GM19468 (cell line): ENCODE results near the gene IRX3.
"Not testable (repeated sequence)": the region's sequence is repeated elsewhere in the genome, so short reads cannot be mapped to it uniquely, and the experiment has no call there.

Experiments
- ATAC-seq: cut with Tn5 transposase; IDR thresholded peaks from one replicate; pipeline ENCODE4 v1.9.1; 2021; ENCODE audit warnings: mild to moderate bottlenecking, moderate library complexity, moderate number of reproducible peaks; ENCODE audit not compliant: unreplicated experiment; ENCODE audit errors: extremely low read depth

IRX3 gene

GRCh38 chr16:54280751-54281150 is 5.8 kb downstream of the IRX3 start:
- ATAC-seq = no peak

- ATAC-seq = no peak
Observed at GRCh38 chr16:54277845-54278703, 8.5 kb downstream of the IRX3 start.

GRCh38 chr16:54275956-54276355 is 10.6 kb downstream of the IRX3 start:
- ATAC-seq = no peak

GRCh38 chr16:54273566-54273965 is 13.0 kb downstream of the IRX3 start:
- no peak for ATAC-seq

DNA sequence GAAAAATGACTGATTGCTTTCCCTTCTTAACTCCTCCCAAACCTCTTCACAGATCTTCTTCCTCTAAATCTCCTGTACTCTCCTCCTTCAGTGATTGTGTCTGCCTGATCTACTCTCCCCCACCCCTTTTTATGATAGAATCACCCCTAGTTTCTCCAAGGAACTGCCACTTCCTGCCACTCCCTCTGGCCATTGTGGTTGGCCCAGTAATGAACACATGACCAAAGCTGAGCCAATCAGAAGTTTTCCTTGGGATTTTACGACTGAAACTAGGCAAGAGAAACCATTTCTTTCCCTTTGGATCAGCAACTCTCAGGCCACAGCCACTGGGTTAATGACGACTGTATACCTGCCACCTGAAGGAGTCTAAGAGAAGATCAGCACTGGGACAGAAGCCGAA is 15.9 kb downstream of the IRX3 start:
- no peak for ATAC-seq

DNA sequence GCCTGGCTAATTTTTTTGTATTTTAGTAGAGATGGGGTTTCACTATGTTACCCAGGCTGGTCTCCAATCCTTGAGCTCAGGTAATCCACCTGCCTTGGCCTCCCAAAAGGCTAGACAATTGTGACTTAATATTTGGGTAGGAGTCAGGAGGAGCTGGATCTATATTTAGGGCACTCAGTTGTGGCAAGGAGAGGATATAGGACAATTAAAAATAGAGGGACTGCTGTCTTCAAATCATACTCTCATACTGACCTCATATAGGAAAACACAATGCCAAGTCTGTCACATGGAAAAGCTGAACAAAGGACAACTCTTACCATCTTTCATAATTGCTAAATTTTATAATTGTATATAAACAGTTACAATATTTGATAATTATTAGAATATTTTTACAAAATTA is 17.1 kb downstream of the IRX3 start:
- ATAC-seq = no peak

- ATAC-seq = no peak
Observed at GRCh38 chr16:54268766-54269165, 17.8 kb downstream of the IRX3 start.

- ATAC-seq = no peak
Observed at GRCh38 chr16:54268340-54268739, 18.2 kb downstream of the IRX3 start.

GRCh38 chr16:54266363-54266955 is 20.1 kb downstream of the IRX3 start:
- no peak for ATAC-seq

DNA sequence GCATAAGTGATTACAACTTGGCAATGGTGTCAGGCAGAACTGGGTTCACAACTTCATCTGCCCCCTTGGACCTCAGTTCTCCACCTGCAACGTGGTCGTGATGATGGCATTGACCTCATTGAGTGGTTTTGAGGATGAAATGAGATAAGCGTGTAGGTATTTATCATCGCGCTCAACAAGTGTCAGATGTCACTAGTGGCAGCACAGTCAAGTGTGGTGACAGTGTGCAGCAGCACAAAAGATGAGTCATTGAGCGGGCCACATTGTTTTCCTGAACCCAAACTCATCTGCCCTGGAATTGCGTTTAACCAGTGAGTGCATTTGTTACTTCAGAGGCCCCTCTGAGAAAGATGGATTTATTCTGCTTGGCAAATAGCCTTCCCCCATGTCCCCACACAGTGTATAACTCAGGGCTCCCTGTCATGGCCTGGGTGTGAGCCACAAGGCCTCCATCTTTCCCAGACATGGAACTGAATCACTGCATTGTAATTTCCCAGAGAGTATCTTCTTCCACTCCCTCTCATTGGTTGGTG is 20.9 kb downstream of the IRX3 start:
- ATAC-seq = no peak

DNA sequence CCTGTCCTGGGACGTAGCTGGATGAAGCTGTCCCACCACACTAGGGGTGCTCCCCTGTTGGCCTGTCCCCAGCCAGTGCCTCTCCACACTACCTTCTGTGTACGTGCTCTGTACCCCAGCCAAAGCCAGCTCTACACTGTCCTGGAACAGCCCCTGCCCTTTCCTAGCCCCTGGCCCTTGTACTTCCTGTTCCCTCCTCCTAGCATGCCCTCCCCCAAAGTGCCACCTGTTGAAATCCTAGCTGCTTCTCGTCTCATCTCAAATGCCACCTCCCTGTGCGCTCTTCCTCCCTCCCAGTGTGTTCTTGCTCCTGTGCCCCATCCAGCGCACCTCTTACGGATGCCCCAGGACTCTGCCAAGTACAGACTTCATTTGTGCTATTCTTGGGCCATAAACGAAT is 33.5 kb downstream of the IRX3 start:
- no peak for ATAC-seq

DNA sequence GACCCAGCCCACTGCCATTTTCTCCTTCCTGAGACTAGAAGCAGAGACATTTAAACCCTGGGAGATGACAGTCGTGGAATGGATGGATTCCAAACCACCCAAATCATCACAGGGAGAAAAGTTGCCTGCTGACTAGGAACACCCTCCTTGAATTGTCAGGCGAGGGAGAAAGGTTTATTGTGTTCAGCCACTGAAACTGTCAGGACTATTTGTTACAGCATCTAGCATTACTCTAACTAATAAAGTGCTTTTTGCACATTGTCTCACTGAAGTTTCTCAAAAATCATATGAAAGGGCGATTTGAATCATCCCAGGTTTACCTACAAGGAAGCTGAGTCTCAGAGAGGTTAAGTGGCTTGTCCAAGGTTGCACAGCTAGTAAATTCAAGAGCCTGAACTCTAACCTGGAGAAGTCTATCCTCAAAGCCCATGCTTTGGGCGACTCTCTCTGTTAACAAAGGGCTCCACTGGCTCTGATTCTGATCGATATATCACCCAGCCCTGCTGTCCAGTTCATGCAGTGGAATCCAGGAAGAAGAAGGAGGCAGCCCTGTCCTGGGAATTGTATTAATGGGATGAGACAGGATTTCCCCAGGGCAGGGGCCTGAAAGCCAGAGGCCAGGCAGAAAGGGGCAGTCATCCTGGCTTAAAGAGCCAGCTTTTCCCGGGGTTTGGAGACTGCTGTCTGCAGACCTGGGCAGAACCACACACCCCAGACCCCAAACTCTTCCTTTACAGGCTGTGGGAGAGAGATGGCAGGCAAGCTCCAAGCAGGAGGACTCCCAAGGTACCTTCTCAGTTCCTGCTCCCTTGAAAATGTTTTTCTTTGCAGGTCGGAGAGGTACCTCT is 37.5 kb downstream of the IRX3 start:
- ATAC-seq = no peak

DNA sequence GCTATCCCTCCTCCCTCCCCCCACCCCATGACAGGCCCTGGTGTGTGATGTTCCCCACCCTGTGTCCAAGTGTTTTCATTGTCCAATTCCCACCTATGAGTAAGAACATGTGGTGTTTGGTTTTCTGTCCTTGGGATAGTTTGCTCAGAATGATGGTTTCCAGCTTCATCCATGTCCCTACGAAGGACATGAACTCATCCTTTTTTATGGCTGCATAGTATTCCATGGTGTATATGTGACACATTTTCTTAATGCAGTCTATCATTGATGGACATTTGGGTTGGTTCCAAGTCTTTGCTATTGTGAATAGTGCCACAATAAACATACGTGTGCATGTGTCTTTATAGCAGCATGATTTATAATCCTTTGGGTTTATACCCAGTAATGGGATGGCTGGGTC is 38.9 kb downstream of the IRX3 start:
- ATAC-seq = not testable (repeated sequence)

- no peak for ATAC-seq
Observed at GRCh38 chr16:54246454-54246821, 40.1 kb downstream of the IRX3 start.

DNA sequence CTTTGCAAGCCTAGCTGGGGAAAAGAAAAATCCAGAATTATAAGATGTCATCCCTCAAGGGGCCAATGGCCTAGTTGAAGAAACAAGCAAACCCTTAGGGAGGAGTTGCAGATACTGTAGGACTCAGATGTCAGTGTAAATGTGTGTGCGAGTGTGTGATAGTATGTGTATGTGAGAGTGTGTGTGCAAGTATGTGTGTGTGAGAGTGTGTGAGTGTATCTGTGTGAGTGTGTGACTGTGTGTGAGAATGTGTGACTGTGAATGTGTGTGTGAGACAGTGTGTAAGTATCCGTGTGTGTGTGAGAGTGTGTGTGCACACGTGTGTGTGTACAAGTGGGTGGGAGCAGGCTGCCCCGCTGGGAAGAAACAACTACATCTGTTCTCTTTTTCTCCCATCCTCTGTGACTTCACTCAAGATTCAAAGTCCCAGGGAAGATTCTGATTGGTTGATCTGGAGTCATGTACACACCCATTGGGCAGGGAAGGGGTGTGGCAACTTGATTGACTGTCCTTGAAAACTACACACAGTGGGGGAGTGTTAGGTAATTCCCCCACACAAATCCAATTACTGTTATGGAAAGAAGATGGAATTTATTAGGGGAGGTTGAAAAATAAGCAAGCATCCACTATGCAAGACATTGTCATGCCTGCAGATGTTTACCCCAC is 40.7 kb downstream of the IRX3 start:
- ATAC-seq = no peak

GRCh38 chr16:54244061-54244886 is 42.3 kb downstream of the IRX3 start:
- no peak for ATAC-seq

- no peak for ATAC-seq
Observed at GRCh38 chr16:54243202-54243601, 43.4 kb downstream of the IRX3 start.

DNA sequence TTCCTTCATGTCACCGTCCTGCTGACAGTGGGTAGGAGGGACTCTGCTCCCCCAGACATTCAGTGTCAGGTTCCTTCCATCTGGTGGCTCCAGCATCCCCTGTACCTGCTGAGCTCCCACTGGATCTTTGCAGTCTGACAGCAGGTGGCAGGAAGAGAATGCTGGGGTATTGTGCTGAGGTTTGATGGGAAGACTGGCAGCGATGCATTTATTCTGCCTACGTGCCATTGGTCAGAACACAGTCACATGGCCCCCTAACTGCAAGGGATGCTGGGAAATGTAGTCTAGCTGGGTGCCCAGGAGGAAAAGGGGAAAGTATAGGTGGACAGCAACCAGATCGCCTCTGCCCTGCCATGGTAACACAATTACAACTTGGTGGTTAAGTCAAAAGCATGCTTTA is 44.4 kb downstream of the IRX3 start:
- ATAC-seq = no peak

- no peak for ATAC-seq
Observed at GRCh38 chr16:54241525-54241924, 45.1 kb downstream of the IRX3 start.
